Measurements from ENCODE around the gene RAD52. TPM values are rescaled to one million over a fixed set of nuclear protein-coding genes. Genes with fewer than 3 reads are reported as not detected.

Gene RAD52
- total RNA-seq, 2 donors from 2014 or later, result 5.1 to 9.3 TPM

DNA sequence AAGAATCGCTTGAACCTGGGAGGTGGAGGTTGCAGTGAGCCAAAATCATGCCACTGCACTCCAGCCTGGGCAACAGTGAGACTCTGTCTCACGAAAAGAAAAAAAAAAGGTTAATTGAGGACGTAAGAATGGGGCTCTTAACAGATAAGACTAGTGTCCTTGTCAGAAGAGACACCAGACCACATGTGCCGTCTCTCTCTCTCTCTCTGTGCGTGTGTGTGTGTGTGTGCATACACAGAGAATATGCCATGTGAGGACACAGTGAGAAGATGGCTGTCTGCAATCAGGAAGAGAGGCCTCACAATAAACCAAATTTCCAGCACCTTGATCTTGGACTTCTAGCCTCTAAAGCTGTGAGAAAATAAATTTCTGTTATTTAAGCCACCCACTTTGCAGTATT, 29.9 kb upstream of the RAD52 start:
- H3K9me3 Mint-ChIP-seq, result no peaks in the 10 kb centered on the region
- no peak for ATAC-seq (replicated peaks)
- peaks cover 11% of the 10 kb centered on the region for H3K4me1 Mint-ChIP-seq
- H3K4me3 Mint-ChIP-seq, result no peak overlapping the region
- H3K36me3 Mint-ChIP-seq (ENCODE audit: low read depth), result no peaks in the 10 kb centered on the region
- H3K27ac Mint-ChIP-seq, result no peak overlapping the region
- no peaks in the 10 kb centered on the region for H3K27me3 Mint-ChIP-seq

DNA sequence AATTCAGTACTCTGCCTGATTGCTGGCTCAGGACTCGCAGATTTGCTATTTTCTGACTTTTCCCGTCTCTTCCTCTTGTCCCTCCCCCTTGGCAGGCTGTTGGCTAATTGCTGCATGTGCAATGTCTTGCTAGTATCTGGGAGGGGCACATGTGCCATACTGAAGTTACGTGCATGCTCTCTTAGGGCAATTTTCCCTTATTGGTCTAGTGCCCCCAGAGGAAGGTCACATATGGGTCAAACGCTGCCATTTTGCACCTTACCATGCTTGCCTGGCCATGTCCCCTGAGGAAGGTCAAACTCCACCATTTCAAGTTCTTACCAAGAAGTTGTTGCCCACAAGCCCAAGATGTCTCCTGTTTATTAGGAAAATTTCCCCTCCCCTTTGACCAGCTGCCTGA, 27.7 kb upstream of the RAD52 start:
- H3K36me3 Mint-ChIP-seq (ENCODE audit: low read depth), result no peaks in the 10 kb centered on the region
- H3K27me3 Mint-ChIP-seq, result no peaks in the 10 kb centered on the region
- H3K27ac Mint-ChIP-seq, result no peak overlapping the region
- no peaks in the 10 kb centered on the region for H3K9me3 Mint-ChIP-seq
- H3K4me3 Mint-ChIP-seq, result no peak overlapping the region
- H3K4me1 Mint-ChIP-seq, result peaks cover 9% of the 10 kb centered on the region
- no peak for ATAC-seq (replicated peaks)

DNA sequence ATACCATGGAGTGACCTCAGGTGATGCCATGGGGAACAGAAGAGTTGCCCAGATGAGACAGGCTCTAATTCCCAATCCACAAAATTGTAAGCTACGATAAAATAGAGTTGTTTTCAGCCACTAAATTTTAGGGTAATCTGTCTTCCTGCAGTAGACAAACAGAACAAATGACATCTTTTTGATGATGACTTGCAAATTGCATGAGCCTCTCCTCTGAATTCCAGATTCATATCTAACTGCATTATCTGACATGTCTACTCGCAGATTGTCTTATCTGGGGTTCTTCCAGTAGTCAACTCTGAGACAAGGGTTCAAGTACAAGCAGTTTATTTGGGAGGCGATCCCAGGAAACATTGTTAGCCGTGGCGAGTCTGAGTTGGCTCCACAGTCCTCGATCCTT, 27.1 kb upstream of the RAD52 start:
- Mint-ChIP-seq H3K4me1 (peaks cover 5% of the 10 kb centered on the region), H3K9me3 (no peaks in the 10 kb centered on the region), H3K36me3 (ENCODE audit: low read depth) (no peaks in the 10 kb centered on the region), H3K4me3 (no peak overlapping the region), H3K27ac (no peak overlapping the region), H3K27me3 (no peaks in the 10 kb centered on the region)
- ATAC-seq (replicated peaks), result no peak

DNA sequence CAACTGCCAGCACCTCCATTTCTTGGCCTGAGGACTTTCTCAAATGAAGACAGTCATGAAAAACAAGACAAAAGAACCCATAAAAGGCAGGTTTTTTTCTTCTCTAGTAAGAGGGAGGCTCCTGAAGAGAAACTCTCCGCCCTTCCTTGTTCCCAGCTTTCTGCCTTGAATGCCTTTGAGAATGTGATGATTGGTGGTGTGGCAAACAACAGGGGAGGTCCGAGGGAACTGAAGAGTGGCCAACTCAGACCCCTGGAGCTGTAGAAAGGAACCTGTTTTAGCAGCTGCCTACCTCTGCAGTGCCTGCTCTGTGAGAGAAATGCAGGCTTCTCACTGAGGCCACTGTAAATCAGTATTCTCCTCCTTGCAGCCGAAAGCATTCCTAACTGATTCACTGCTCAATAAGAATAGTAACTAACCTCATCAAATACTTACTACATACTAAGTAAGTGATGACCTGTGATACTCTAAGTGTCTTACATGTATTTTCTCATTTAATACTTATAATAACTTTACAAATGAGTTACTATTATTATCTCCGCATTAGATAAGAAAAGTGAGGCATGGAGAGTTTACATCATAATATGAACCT, 24.9 kb upstream of the RAD52 start:
- H3K27ac Mint-ChIP-seq, result no peak overlapping the region
- H3K36me3 Mint-ChIP-seq (ENCODE audit: low read depth), result no peaks in the 10 kb centered on the region
- H3K27me3 Mint-ChIP-seq, result no peaks in the 10 kb centered on the region
- no peak for ATAC-seq (replicated peaks)
- no peaks in the 10 kb centered on the region for H3K4me1 Mint-ChIP-seq
- no peak overlapping the region for H3K4me3 Mint-ChIP-seq
- H3K9me3 Mint-ChIP-seq, result no peaks in the 10 kb centered on the region

DNA sequence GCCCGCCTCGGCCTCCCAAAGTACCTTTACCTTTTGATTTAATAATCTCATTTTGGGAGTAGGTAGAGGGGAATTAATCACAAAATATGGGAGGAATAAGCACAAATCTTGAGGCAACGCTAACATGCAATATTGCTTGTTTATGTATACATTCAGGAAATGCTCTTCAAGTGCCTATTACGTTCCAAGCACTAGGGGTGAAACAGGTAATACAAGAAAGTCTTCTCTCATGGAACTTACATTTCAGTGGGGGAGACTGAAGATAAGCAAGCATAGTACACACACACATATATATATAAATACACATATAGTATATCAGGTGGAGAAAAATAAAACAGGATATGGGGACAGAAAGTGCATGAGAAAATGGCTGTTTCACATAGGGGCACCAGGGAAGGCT, 22.5 kb upstream of the RAD52 start:
- no peak overlapping the region for H3K27ac Mint-ChIP-seq
- H3K9me3 Mint-ChIP-seq, result no peaks in the 10 kb centered on the region
- no peaks in the 10 kb centered on the region for H3K27me3 Mint-ChIP-seq
- no peaks in the 10 kb centered on the region for H3K36me3 Mint-ChIP-seq (ENCODE audit: low read depth)
- no peak for ATAC-seq (replicated peaks)
- no peak overlapping the region for H3K4me3 Mint-ChIP-seq
- no peaks in the 10 kb centered on the region for H3K4me1 Mint-ChIP-seq

DNA sequence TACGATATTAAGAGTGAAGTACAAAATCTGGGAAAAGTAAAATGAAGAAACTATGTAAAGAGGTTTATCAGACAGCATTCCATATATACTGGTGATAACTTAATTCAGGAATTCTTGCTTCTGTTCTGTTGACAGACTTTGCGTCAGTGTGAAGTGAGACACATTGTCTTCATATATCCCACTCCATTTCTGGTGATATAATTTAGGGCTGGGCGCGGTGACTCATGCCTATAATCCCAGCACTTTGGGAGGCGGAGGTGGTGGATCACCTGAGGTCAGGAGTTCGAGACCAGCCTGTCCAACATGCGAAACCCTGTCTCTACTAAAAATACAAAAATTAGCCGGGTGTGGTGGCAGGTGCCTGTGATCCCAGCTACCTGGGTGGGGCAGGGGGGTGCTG, 20.3 kb upstream of the RAD52 start:
- Mint-ChIP-seq H3K36me3 (ENCODE audit: low read depth) (no peaks in the 10 kb centered on the region), H3K27me3 (no peaks in the 10 kb centered on the region), H3K4me3 (no peak overlapping the region), H3K9me3 (no peaks in the 10 kb centered on the region), H3K4me1 (no peaks in the 10 kb centered on the region), H3K27ac (no peak overlapping the region)
- ATAC-seq (replicated peaks), result no peak

DNA sequence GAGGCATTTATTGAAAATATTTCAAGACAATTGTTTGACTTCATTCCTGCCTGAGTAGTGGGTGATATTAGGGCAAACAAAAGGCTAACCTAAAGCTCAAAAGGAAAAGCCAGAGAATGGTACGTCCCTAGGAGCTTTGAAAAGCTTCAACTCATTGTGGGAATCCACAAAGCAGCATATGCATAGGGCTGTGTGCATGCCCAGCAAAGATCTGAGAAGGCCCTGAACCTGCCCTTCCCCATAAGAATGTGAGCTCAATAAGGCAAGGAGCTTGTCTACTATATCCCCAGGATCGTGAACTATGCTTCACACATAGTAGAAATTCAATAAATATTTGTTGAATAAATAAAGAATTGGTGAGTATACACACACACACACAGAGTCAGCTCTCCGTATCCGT, 19.1 kb upstream of the RAD52 start:
- ATAC-seq (replicated peaks), result no peak
- H3K36me3 Mint-ChIP-seq (ENCODE audit: low read depth), result no peaks in the 10 kb centered on the region
- H3K27me3 Mint-ChIP-seq, result no peaks in the 10 kb centered on the region
- H3K27ac Mint-ChIP-seq, result no peak overlapping the region
- H3K9me3 Mint-ChIP-seq, result no peaks in the 10 kb centered on the region
- H3K4me1 Mint-ChIP-seq, result no peaks in the 10 kb centered on the region
- H3K4me3 Mint-ChIP-seq, result no peak overlapping the region

DNA sequence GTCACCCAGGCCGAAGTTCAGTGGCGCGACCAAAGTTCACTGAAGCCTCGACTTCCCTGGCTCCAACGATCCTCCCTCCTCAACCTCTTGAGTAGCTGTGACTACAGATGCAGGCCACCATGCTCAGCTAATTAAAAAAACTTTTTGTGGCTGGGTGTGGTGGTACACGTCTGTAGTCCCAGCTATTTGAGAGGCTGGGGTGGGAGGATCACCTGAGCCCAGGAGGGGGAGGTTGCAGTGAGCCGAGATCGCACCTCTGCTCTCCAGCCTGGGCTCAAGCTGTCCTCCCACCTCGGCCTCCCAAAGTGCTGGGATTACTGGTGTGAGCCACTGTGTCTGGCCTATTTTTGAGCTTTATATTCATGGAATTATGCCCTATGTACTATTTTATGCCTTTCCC, 18.1 kb upstream of the RAD52 start:
- H3K36me3 Mint-ChIP-seq (ENCODE audit: low read depth), result no peaks in the 10 kb centered on the region
- H3K27ac Mint-ChIP-seq, result no peak overlapping the region

DNA sequence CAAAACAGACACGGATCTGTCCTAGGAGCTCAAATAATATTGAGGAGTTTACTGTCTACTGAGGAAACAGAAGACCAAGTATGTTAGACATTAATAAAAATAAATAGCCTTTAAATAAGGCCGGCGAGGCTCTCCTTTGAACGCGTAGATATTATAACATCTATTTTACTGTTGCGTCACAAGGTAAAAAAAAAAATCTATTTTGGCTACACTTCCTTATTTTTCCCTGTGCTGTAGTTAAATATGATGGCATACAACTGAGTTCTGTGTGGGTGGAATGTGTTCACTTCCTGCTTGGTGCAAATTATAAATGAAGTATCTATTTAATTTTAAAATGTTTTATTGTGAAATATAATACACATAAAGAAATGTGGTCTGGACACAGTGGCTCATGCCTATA, 17.2 kb upstream of the RAD52 start:
- Mint-ChIP-seq H3K4me3 (no peak overlapping the region), H3K27me3 (no peaks in the 10 kb centered on the region), H3K36me3 (ENCODE audit: low read depth) (no peaks in the 10 kb centered on the region), H3K4me1 (no peaks in the 10 kb centered on the region), H3K27ac (no peak overlapping the region), H3K9me3 (no peaks in the 10 kb centered on the region)
- ATAC-seq (replicated peaks), result no peak

More for the DNA sequence above, 18.1 kb upstream of the RAD52 start:
- Mint-ChIP-seq H3K9me3 (no peaks in the 10 kb centered on the region), H3K4me1 (no peaks in the 10 kb centered on the region), H3K4me3 (no peak overlapping the region), H3K27me3 (no peaks in the 10 kb centered on the region)
- no peak for ATAC-seq (replicated peaks)

DNA sequence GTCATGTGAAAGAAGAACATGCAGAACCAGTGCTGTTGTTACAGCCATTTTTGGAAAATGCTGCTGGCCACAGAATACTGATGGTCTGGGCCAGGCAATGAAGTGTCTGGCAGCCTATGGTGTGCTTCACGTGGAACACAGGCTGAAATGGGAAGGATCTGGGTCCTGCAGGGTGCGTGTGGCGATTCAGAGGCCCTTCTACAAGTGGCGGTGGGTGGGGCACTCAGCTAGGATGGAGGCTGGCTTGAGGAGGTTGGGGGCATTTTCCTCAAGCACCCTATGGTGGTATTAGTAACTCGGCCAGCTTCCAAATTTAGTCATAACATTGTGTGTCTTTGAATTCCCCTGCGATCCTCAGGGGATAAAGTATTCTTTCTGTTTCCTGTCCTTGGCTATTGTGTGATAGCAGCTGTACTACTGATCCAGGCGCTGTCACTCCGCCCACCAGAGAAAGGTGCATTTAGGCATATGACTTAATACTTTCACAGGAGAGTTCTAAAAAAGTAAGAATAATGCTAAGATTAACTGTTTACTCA, 9.2 kb upstream of the RAD52 start:
- H3K9me3 Mint-ChIP-seq, result no peaks in the 10 kb centered on the region
- no peaks in the 10 kb centered on the region for H3K36me3 Mint-ChIP-seq (ENCODE audit: low read depth)
- H3K27ac Mint-ChIP-seq, result no peak overlapping the region
- H3K4me1 Mint-ChIP-seq, result peaks cover 4% of the 10 kb centered on the region
- no peaks in the 10 kb centered on the region for H3K27me3 Mint-ChIP-seq
- no peak overlapping the region for H3K4me3 Mint-ChIP-seq
- ATAC-seq (replicated peaks), result no peak

DNA sequence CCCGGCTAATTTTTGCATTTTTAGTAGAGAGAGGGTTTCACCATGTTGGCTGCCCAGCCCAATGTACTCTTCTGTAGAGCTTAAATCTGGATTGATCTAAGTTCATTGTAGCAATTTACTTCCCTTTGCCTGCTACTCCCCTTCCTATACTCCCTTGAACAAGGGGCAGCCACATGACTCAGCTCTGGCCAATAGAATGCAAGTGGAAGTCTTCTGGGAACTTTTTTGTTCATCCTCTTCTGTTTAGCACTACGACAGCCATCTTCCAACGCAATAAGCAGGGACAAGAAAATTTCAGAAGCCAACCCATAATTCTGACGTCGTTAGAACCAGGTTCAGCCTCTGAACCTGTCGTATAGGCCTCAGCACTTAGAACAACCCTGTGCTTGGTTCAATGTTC, 6.4 kb upstream of the RAD52 start:
- ATAC-seq (replicated peaks), result no peak
- no peak overlapping the region for H3K4me3 Mint-ChIP-seq
- H3K27me3 Mint-ChIP-seq, result no peaks in the 10 kb centered on the region
- H3K4me1 Mint-ChIP-seq, result peaks cover 6% of the 10 kb centered on the region
- no peaks in the 10 kb centered on the region for H3K36me3 Mint-ChIP-seq (ENCODE audit: low read depth)
- H3K27ac Mint-ChIP-seq, result no peak overlapping the region
- no peaks in the 10 kb centered on the region for H3K9me3 Mint-ChIP-seq

DNA sequence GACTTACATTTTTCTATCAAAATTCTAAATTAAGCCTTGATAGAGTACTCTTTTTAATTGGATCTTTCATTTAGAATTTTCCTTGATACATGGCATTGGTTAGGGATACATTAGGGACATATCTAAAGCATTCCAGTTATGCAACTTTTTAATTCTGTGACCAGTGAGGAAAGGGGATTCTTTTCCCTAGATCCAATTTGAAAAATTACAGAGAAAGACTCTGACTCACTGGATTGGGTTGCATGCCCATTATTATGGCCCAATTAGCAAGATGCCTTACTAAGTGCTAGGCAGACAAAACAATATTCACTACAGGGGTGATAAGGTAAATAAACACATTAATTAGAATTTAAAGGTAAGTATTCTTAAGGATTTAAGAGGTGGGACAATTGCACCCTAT, 5.2 kb upstream of the RAD52 start:
- Mint-ChIP-seq H3K9me3 (no peaks in the 10 kb centered on the region), H3K27me3 (no peaks in the 10 kb centered on the region)
- ATAC-seq (replicated peaks), result no peak

DNA sequence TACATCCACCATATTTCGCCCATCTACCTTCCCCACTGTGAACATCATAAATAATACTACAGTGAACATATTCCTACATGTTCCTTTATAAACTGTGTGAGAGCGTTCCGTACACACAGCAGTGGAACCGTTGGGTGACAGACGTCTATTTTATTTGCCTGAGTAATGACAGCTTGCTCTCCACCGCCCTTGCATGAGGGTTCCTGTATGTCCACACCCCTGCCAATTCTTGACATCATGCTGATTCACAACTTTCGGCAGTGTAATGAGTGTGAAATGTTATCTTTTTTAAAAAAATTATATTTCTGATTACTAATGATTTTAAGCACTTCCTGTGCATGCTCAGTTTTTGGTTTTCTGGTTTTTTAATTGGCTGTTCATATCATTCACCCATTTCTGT, 4.3 kb upstream of the RAD52 start:
- Mint-ChIP-seq H3K4me1 (peaks cover 6% of the 10 kb centered on the region), H3K4me3 (peak overlapping the region; percentile 6), H3K36me3 (ENCODE audit: low read depth) (peaks cover 6% of the 10 kb centered on the region), H3K27ac (no peak overlapping the region), H3K9me3 (no peaks in the 10 kb centered on the region), H3K27me3 (no peaks in the 10 kb centered on the region)
- ATAC-seq (replicated peaks), result peak; percentile 49

More for the DNA sequence above, 5.2 kb upstream of the RAD52 start:
- Mint-ChIP-seq H3K4me1 (peaks cover 6% of the 10 kb centered on the region), H3K27ac (no peak overlapping the region), H3K36me3 (ENCODE audit: low read depth) (no peaks in the 10 kb centered on the region), H3K4me3 (no peak overlapping the region)

DNA sequence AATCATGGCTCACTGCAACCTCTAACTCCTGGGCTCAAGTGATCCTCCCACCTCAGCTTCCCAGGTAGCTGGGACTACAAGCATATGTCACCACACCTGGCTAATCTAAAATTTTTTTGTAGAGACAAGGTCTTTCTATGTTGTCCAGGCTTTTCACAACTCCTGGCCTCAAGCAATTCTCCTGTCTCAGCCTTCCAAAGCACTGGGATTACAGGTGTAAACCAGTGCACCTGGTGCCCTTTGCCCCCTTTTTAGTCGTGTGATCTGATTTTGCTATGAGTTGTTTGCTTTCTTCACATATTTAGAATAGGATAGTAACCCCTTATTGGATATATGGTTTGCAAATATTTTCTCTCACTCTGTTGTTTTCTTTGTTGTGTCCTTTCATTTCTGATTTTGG, 1.7 kb upstream of the RAD52 start:
- Mint-ChIP-seq H3K4me1 (peaks cover 21% of the 10 kb centered on the region), H3K27me3 (no peaks in the 10 kb centered on the region), H3K27ac (peak overlapping the region; percentile 9), H3K9me3 (no peaks in the 10 kb centered on the region), H3K36me3 (ENCODE audit: low read depth) (peaks cover 6% of the 10 kb centered on the region), H3K4me3 (peak overlapping the region; percentile 99)
- ATAC-seq (replicated peaks), result no peak

DNA sequence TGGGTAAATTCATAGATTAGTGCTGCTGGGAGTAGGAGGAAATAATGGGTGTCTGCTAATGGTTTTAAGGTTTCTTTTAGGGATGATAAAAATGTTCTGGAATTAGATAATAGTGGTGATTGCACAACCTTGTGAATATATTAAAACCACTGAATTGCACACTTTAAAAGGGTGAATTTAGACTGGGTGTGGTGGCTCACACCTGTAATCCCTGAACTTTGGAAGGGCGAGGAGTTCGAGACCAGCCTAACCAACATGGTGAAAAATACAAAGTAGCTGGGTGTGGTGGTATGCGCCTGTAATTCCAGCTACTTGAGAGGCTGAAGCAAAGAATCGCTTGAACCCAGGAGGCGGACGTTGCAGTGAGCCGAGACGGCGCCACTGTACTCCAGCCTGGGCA, 1.3 kb downstream of the RAD52 start:
- no peak for ATAC-seq (replicated peaks)
- Mint-ChIP-seq H3K27me3 (no peaks in the 10 kb centered on the region), H3K4me3 (peak overlapping the region; percentile 99), H3K27ac (peak overlapping the region; percentile 62), H3K9me3 (no peaks in the 10 kb centered on the region), H3K4me1 (peaks cover 19% of the 10 kb centered on the region), H3K36me3 (ENCODE audit: low read depth) (peaks cover 19% of the 10 kb centered on the region)

DNA sequence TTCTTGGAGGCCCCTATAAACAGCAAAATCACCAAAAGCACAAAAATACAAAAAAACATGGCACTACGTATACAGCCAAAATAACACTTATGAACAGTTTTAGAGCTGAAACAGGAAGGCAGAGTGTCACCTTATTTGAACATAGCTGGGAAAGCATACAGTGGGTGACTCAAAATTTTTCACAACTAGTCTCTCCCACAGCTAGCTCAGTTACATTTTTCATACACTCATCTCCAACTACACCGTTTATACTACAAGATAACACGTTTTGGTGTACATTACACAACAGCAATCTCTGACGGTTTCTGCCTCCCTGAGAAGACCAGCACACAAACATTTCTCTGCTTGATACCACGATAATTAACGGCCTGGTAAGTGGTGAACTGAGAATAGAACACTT, 2.9 kb downstream of the RAD52 start:
- no peaks in the 10 kb centered on the region for H3K27me3 Mint-ChIP-seq
- ATAC-seq (replicated peaks), result peak; percentile 41

More for the DNA sequence above, 2.9 kb downstream of the RAD52 start:
- peak overlapping the region; percentile 55 for H3K27ac Mint-ChIP-seq
- no peaks in the 10 kb centered on the region for H3K9me3 Mint-ChIP-seq
- peaks cover 19% of the 10 kb centered on the region for H3K4me1 Mint-ChIP-seq
- H3K4me3 Mint-ChIP-seq, result peak overlapping the region; percentile 57
- H3K36me3 Mint-ChIP-seq (ENCODE audit: low read depth), result peaks cover 25% of the 10 kb centered on the region
